Measurements from ENCODE around the gene IGFBP1.

The IGFBP1 gene

DNA sequence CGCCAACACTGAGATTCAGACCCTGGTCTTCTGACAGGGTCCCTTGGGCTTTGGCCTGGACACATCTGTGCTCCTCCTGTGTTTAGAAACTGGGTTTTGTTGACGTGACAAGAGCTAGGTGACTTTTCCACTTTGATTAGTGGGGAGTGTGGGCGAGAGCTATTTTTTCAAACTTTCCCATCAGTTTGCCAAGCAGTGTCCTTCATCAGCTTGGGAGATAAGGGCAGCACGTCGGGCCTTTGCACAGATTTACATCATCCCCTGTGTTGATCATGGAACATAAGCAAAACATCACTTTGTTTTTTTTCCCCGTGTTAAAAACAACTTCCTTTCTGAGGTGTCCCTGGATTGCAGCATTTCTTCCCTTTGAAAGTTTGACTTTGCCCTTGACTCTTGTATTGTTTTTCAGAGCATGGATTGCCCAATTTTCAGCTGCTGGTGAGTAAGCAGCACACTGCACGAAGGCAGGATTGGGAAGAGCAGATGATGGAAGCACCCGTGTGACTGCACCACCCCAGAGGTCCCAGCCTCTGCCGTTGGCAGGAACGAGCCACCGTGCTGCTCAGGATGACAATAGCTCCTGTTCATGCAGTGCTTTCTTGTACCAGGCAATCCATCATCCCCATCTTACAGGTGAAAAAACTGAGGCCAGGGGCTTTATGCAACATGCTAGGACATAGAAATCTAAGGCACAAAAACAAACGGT is 6.4 kb upstream of the IGFBP1 start:
- no peak for DNase-seq

GRCh38 chr7:45882465-45882810 is 5.8 kb upstream of the IGFBP1 start:
- DNase-seq: no peak

DNA sequence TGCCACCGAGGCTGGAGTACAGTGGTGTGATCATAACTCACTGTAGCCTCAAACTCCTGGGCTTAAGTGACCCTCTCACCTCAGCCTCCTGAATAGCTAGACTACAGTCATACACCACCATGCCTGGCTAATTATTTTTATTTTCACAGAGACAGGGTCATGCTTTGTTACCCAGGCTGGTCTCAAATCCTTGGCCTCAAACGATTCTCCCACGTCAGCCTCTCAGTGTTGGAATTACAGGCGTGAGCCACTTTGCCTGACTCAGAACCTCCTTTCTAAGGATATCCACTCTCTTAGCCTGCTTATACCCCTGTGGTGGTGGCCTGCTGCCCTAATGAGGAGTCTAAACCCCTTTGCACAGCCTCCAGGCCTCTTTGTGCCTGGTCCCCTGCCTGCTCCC is 4.2 kb upstream of the IGFBP1 start:
- DNase-seq: no peak

- DNase-seq: no peak
These were observed 2.9 kb upstream of the IGFBP1 start for GRCh38 chr7:45885264-45885882.

- no peak for DNase-seq
These were observed 1.2 kb upstream of the IGFBP1 start for GRCh38 chr7:45886931-45887667.

GRCh38 chr7:45888993-45889366 is 692 bp downstream of the IGFBP1 start:
- no peak for DNase-seq

DNA sequence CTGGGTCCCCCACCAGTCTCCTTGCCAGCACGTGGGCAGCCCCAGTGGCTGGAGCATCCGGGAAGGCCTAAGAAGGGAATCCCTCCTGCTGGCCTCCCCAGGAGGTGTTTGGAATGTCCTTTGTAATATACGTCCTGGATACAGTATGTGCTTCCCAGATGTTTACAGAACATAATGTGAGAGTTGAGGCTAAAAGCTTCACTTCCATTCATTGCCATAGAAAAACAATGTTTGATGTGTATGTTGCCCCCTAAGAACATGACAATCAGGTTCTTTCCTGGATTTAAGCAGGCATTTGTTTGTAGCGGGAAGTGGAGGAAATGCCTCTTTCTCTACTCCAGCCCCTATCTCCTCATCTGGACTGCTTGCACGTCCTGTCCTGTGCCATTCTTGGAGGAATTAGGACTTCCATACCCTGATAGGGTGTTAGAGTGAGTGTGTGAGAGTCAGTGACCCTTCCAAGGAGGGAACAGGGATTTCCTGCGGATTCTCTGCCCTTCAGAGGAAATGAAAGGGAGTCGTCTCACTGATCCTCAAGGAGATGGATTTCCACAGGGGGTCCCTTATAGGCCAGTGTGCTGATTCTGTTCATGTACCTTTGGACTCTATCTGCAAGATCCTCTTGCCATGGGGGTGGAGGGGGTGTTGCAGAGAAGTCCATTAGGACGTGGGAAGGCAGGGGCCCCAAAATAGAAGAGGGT is 1.2 kb downstream of the IGFBP1 start:
- no peak for DNase-seq

- DNase-seq: no peak
These were observed 2.0 kb downstream of the IGFBP1 start for GRCh38 chr7:45890125-45890901.

- DNase-seq: no peak
These were observed 2.7 kb downstream of the IGFBP1 start for GRCh38 chr7:45890902-45891461.

DNA sequence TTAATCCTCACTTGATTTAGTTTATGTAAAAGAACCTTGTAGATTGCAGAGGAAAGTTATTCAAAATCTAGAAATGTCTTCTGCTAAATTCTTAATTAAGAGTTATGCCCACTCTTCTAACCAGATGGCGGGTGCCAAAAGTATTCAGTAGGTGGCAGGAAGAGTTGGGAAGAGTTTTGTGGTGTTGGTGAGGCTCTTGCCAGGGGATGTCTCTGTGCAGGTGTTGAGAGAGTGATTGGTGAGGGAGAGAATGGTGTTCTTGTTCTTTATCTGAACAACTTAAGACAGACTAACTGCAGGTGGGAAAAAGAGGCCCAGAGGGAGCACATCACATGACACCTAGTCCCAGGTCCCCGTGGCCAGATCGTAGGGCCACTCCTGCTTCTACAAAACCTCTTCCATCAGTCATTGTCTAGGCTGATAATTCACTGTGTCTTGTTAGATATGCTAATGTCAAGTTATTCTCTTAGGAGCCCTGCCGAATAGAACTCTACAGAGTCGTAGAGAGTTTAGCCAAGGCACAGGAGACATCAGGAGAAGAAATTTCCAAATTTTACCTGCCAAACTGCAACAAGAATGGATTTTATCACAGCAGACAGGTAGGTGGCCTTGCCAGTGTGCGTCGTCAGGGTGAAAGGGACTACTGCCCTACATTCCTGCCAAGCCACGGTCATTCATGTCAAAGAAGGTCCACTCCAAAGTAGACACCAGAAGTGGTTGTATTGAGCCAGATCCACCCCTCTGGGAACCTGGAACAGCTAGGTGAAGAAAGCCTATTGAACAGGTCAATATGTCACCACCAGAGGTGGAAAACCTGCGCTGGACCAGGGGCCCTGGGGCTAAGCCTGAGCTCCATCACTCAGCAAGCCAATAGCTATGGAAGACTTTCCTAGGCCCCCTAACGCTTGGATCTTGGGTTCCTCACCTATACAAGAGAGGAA is 3.4 kb downstream of the IGFBP1 start:
- DNase-seq: no peak

DNA sequence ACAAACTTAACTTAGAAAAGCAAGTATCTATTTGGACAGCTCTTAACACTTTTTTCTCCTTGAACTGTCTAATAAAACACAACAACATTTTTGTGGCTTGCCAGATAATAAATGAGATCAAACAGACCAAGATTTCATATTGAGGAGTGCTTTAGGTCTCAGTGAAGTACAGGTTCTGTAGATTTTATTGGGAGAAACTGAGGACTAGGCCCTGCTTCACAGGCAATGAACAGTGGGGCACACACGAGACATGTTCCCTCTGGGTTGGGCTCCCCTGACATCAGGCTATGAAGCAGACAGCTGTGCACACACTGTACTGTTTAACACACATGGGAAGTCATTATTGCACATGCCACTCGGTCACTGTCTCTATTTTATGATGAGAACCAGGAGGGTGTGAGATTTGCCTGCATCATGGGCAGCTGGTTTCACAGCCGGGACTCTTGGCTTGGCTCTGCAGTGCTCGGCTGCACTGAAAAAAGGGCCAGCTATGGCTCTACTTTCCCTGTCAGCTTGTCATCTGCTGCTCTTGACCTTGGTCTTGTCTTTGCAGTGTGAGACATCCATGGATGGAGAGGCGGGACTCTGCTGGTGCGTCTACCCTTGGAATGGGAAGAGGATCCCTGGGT is 4.2 kb downstream of the IGFBP1 start:
- no peak for DNase-seq

GRCh38 chr7:45893374-45893995 is 5.2 kb downstream of the IGFBP1 start:
- DNase-seq: no peak

GRCh38 chr7:45893996-45894664 is 5.8 kb downstream of the IGFBP1 start:
- DNase-seq: no peak

GRCh38 chr7:45894665-45895062 is 6.4 kb downstream of the IGFBP1 start:
- no peak for DNase-seq

DNA sequence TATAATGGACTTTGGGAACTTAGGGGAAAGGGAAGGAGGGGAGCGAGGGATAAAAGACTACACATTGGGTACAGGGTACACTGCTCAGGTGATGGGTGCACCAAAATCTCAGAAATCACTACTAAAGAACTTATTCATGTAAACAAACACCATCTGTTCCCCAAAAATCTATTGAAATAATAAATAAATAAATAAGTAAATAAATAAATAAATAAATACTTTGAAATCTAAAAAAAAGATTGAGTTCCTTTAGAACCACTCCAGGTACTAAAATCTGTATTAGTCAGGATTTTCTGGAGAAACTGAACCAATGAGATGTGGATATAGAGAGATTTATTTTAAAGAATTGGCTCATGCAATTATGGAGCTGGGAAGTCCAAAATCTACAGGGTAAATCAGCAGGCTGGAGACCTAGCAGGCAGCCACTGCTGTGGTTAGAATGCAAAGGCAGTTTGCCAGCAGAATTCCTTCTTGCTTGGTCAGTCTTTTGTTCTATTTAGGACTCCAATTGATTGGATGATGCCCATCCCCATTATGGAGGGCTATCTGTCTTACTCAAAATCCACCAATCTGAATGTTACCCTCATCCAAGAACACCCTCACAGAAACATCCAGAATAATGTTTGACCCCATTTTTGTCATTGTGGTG is 8.9 kb downstream of the IGFBP1 start:
- DNase-seq: no peak

GRCh38 chr7:45898222-45898621 is 9.9 kb downstream of the IGFBP1 start:
- no peak for DNase-seq

GRCh38 chr7:45901566-45901965 is 13.3 kb downstream of the IGFBP1 start:
- DNase-seq: no peak

DNA sequence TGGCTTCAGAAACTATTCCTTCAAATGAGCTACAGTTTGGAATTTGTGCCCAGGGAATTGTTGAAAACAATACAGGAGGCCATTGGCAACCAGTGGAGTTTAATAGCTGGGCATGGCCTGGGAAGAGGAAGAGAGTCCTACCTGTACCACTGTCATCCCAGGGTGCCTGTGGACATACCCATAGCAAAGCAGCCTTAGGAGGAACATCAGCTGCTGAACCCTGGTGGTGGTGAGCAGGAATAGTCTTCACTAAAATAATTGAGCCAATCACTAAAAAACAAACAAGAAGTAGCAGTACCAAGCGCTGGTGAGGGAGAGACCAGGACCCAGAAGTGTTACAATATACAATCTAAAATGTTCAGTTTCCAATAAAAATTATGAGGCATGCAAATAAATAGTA is 14.5 kb downstream of the IGFBP1 start:
- no peak for DNase-seq

DNA sequence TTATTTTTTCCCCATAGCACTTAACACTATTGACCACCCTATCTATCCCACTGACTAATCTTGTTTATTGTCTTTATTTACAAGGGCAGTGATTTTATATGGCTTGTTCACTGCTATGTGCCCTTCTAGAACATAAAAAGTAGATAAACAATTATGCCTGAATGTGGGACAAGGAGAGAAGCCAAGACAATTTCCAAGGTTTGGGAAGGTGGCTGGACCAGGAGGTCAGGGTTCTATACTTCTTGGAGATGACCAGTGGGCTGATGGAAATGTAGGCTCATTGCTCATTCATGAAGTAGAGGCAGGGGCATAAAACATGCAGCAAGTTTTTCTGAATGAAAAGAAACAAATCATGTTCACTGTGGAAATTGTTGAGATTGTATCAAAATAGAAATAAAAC is 21.3 kb downstream of the IGFBP1 start:
- DNase-seq: no peak

All from stimulated activated CD4-positive, alpha-beta T cell treated with anti-CD3 and anti-CD28 coated beads, Interleukin-4, amount 100 ng/mL, for 24 hours (primary cell).